Gastrocnemius medialis (tissue), 4 donors: ENCODE measurements around the gene RNF167.

Experiments used
- CTCF ChIP-seq, 5 experiments: fragments of 450-650 bp in 3 of 5; fragments of 200-600 bp in 2 of 5; sonication (generic) in 2 of 5; IDR thresholded peaks in 4 of 5; conservative IDR thresholded peaks in 1 of 5; 1 replicate in 4 of 5; 2 replicates in 1 of 5; pipeline ENCODE4 v1.5.1; 2016 to 2019; ENCODE audit warnings: antibody characterized with exemption in 5 of 5, mild to moderate bottlenecking in 3 of 5, moderate library complexity in 3 of 5
- POLR2A ChIP-seq, 2 donors: fragments of 450-650 bp; IDR thresholded peaks; one replicate each; pipeline ENCODE4 v1.6.1; 2017; ENCODE audit warnings: antibody characterized with exemption in 2 of 2, mild to moderate bottlenecking in 2 of 2, moderate library complexity in 2 of 2

GRCh38 chr17:4949321-4950074 lies 9.4 kb downstream of the RNF167 start:
- TF ChIP-seq CTCF (IDR thresholded peaks at IDR 0.05 in 4 of 5, conservative IDR thresholded peaks at IDR 0.05 in 1 of 5) (no peak), POLR2A (IDR thresholded peaks at IDR 0.05) (peak; percentile 36 to 45)
